Activated CD4-positive, alpha-beta T cell treated with anti-CD3 and anti-CD28 coated beads for 24 hours (primary cell): ENCODE data around the gene AK9.

ENCODE experiments used
- DNase-seq, 2 donors: peaks; one replicate each; pipeline ENCODE4 v3.0.0-alpha.2; 2020; ENCODE audit warnings: low read depth in 2 of 2

Gene AK9

DNA sequence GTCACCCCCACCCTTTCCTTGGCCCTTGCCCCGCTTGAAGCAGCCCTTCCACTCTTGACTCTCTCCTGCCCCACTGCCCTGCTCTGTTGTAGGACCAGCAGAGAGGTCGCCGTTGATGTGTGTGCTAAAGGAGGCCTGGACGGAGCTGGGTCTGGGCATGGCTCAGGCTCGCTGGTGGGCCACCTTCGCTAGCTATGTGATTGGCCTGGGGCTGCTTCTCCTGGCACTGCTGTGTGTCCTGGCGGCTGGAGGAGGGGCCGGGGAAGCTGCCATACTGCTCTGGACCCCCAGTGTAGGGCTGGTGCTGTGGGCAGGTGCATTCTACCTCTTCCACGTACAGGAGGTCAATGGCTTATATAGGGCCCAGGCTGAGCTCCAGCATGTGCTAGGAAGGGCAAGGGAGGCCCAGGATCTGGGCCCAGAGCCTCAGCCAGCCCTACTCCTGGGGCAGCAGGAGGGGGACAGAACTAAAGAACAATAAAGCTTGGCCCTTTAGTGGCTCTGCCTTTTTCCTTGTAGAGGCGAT lies 247.5 kb downstream of the AK9 start:
- no peak for DNase-seq
